ENCODE data around the gene FMO3.

The FMO3 gene

DNA sequence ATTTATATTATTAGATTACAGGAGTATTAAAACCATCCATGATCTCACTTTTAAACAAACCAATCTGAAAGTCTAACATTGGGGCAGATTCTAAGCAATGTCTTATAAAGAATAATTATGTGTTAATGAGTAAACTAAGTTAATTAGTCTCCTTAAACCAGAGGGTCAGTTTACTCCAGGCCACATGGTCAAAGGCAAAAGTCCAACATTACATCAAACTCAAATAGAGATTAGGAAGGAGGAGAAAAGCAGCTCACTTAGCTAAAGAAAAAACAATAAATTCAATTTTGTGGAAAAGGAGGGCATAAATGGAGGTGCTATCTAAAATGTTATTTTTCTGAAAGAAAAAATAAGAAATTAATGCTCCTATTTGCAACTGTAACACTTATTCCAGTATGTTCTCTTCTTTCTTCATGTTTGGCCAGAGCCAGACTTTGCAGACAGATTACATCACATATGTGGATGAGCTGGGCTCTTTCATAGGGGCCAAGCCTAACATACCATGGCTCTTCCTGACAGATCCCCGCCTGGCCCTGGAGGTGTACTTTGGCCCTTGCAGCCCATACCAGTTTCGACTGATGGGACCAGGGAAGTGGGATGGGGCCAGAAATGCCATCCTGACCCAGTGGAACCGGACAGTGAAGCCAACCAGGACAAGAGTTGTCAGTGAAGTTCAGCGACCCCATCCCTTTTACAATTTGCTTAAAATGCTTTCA, 70.1 kb downstream of the FMO3 start:
- DNase-seq, result no peak

DNA sequence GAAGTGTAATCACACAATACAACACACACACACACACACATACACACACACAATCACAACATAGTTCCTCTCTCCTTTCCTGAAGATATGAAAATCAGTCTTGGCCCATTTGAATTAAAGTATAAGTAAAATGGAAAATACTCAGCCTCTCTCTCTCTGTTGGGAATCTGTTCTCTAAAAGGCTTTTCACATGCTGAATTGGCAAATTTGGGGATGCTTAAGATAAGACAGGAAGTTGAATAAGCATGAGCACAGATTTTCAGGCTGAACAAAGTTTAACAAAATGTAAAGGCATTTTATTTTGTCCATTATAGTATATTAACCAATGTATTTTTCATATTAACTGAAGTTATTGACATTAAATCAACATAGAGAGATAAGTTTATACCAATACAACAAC, 70.7 kb downstream of the FMO3 start:
- no peak for DNase-seq

DNA sequence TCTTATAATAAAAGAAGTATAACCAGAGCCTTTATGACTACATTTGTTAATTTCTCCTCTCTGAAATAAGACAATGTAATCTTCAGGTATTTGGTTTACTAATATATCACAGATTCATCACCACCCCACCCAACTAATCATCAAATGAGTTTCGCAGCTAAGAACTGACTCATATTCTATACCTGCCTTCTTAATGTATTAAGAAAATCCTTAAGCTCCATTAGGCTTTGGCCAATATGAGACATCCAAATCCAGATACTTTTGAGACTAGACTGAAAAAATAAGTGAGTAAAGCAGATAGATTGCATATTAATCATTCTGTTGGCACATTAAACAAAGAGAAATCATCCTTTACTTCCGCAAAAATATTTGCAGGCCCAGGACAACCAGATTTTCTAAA, 75.7 kb downstream of the FMO3 start:
- DNase-seq, result no peak

Data from stimulated activated CD8-positive, alpha-beta memory T cell treated with anti-CD3 and anti-CD28 coated beads, Interleukin-4, amount 100 ng/mL, for 48 hours (primary cell).